Sigmoid colon (tissue), 7 donors: ENCODE results near the gene PDE1C. TPM values are rescaled to one million over a fixed set of nuclear protein-coding genes. Genes with fewer than 3 reads are reported as not detected.

ENCODE experiments used
- DNase-seq: peaks from one replicate; pipeline ENCODE4 v3.0.0-alpha.2; 2019
- H3K27ac ChIP-seq, 4 donors: fragments of 200-600 bp; sonication (generic); one replicate each; pipeline ENCODE4 v1.5.1; 2016 to 2019; ENCODE audit warnings: mild to moderate bottlenecking in 1 of 4
- H3K27me3 ChIP-seq, 3 donors: fragments of 200-600 bp; sonication (generic); one replicate each; pipeline ENCODE4 v1.5.1; 2019; ENCODE audit warnings: mild to moderate bottlenecking in 1 of 3
- H3K36me3 ChIP-seq, 4 donors: fragments of 200-600 bp; sonication (generic); one replicate each; pipeline ENCODE4 v1.5.1; 2016 to 2019
- H3K4me1 ChIP-seq, 4 donors: fragments of 200-600 bp; sonication (generic); one replicate each; pipeline ENCODE4 v1.5.1; 2017 to 2019
- H3K4me3 ChIP-seq, 4 donors: fragments of 200-600 bp; sonication (generic); one replicate each; pipeline ENCODE4 v1.5.1; 2017 to 2019; ENCODE audit warnings: mild to moderate bottlenecking in 2 of 4, moderate library complexity in 1 of 4
- H3K9me3 ChIP-seq, 4 donors: fragments of 200-600 bp in 3 of 4; sonication (generic) in 3 of 4; one replicate each; pipeline versions ENCODE4 v1.5.1 to v1.6.1; 2013 to 2019
- CTCF ChIP-seq, 4 experiments: fragments of 450-650 bp in 3 of 4; fragments of 200-600 bp in 1 of 4; IDR thresholded peaks; one replicate each; pipeline ENCODE4 v1.5.1; 2016 to 2019; ENCODE audit warnings: antibody characterized with exemption in 4 of 4, mild to moderate bottlenecking in 3 of 4, moderate library complexity in 2 of 4
- EP300 ChIP-seq, 4 donors: sonication (generic); formaldehyde crosslinking; IDR thresholded peaks; one replicate each; pipeline ENCODE4 v1.6.1; 2017; ENCODE audit warnings: antibody characterized with exemption in 4 of 4
- POLR2A ChIP-seq, 2 donors: fragments of 450-650 bp; IDR thresholded peaks; one replicate each; pipeline ENCODE4 v1.6.1; 2016; ENCODE audit warnings: antibody characterized with exemption in 2 of 2, mild to moderate bottlenecking in 2 of 2, moderate library complexity in 2 of 2
- POLR2AphosphoS5 ChIP-seq, 4 donors: sonication (generic); formaldehyde crosslinking; IDR thresholded peaks; one replicate each; pipeline ENCODE4 v1.6.1; 2017; ENCODE audit warnings: antibody characterized with exemption in 4 of 4
- whole genome bisulfite sequencing, 2 donors: extraction: QIAGEN DNeasy Blood & Tissue Kit; methylation state at CpG; one replicate each; pipeline ENCODE4 v1.1.7; 2013; 5-methylcytosine and 5-hydroxymethylcytosine counted together
- intact Hi-C: fragments of 100-400 bp; cut with DNase I; formaldehyde crosslinking; loops from one replicate; pipeline ENCODE4 v1.15.1; 2023
- polyA plus RNA-seq, 3 donors: library from polyadenylated mRNA; stranded (reverse); fragments of 200-250 nt; gene quantifications; one replicate each; pipeline ENCODE4 v1.2.3, GENCODE V29; 2013
- total RNA-seq, 4 donors: library from RNA; depleted of rRNA; stranded (reverse); fragments of >200 nt; gene quantifications; one replicate each; pipeline ENCODE4 v1.1.0, GENCODE V29; 2016
- donor health status: healthy with polysubstance abuse.
- donor health status: Bipolar disorder and iron deficiency.
- donor health status: healthy.

Gene PDE1C
- total and polyA plus RNA-seq, 7 donors: under 0.01 to 19.4 (median 5.9) TPM

GRCh38 chr7:32069116-32069650 is 1.0 kb downstream of the PDE1C start:
- Histone ChIP-seq H3K4me3 (peak overlapping the region in 2 of 4 donors; percentile 12 to 62), H3K27ac (peak overlapping the region in 2 of 4 donors; percentile 69 to 81), H3K27me3 (peaks cover 0 to 29% (median 3%) of the 10 kb centered on the region in 3 donors), H3K36me3 (no peaks in the 10 kb centered on the region), H3K4me1 (peaks cover 0 to 24% (median 18%) of the 10 kb centered on the region in 4 donors), H3K9me3 (no peaks in the 10 kb centered on the region)
- TF ChIP-seq CTCF (IDR thresholded peaks at IDR 0.05) (no peak), POLR2AphosphoS5 (IDR thresholded peaks at IDR 0.05) (no peak)
- no peak for DNase-seq
- intact Hi-C loops: loop anchor here (10.0 kb wide), 1 partner anchor 136 kb away; no protein-coding TSS in a partner anchor

GRCh38 chr7:32068411-32069101 is 1.7 kb downstream of the PDE1C start:
- peaks cover 0 to 24% (median 18%) of the 10 kb centered on the region in 4 donors for H3K4me1 ChIP-seq
- H3K4me3 ChIP-seq: peak overlapping the region in 2 of 4 donors; percentile 12 to 15
- H3K27ac ChIP-seq: peak overlapping the region in 2 of 4 donors; percentile 69 to 81
- H3K9me3 ChIP-seq: no peaks in the 10 kb centered on the region
- 67% methylated on average over 11 of the region's 11 CpGs for WGBS, 2 donors
- no peak for TF ChIP-seq EP300 (IDR thresholded peaks at IDR 0.05)
- TF ChIP-seq POLR2A (IDR thresholded peaks at IDR 0.05): no peak
- TF ChIP-seq CTCF (IDR thresholded peaks at IDR 0.05): no peak
- no peak for TF ChIP-seq POLR2AphosphoS5 (IDR thresholded peaks at IDR 0.05)
- intact Hi-C loops: loop anchor here (10.0 kb wide), 1 partner anchor 136 kb away; no protein-coding TSS in a partner anchor
- DNase-seq: no peak
- H3K27me3 ChIP-seq: peaks cover 0 to 28% (median 3%) of the 10 kb centered on the region in 3 donors
- H3K36me3 ChIP-seq: no peaks in the 10 kb centered on the region

GRCh38 chr7:32066441-32066840 is 3.8 kb downstream of the PDE1C start:
- WGBS, 2 donors: 61 to 67% methylated on average over 2 of the region's 2 CpGs
- no peak for TF ChIP-seq EP300 (IDR thresholded peaks at IDR 0.05)
- no peak for TF ChIP-seq CTCF (IDR thresholded peaks at IDR 0.05)
- TF ChIP-seq POLR2A (IDR thresholded peaks at IDR 0.05): no peak
- intact Hi-C loops: loop anchor here (10.0 kb wide), 1 partner anchor 138 kb away; no protein-coding TSS in a partner anchor

GRCh38 chr7:32063614-32064013 is 6.6 kb downstream of the PDE1C start:
- 89 to 94% methylated on average over 5 of the region's 5 CpGs for WGBS, 2 donors
- Histone ChIP-seq H3K36me3 (no peaks in the 10 kb centered on the region), H3K4me3 (no peak overlapping the region), H3K4me1 (peaks cover 0 to 22% (median 15%) of the 10 kb centered on the region in 4 donors), H3K27ac (no peak overlapping the region), H3K27me3 (no peaks in the 10 kb centered on the region), H3K9me3 (no peaks in the 10 kb centered on the region)
- TF ChIP-seq CTCF (IDR thresholded peaks at IDR 0.05) (no peak), POLR2A (IDR thresholded peaks at IDR 0.05) (no peak), EP300 (IDR thresholded peaks at IDR 0.05) (no peak), POLR2AphosphoS5 (IDR thresholded peaks at IDR 0.05) (no peak)
- intact Hi-C loops: loop anchor here (10.0 kb wide), 1 partner anchor 141 kb away; no protein-coding TSS in a partner anchor
- no peak for DNase-seq

More at GRCh38 chr7:32066441-32066840, 3.8 kb downstream of the PDE1C start:
- Histone ChIP-seq H3K9me3 (no peaks in the 10 kb centered on the region), H3K36me3 (no peaks in the 10 kb centered on the region), H3K27me3 (peaks cover 0 to 13% (median 3%) of the 10 kb centered on the region in 3 donors), H3K27ac (no peak overlapping the region), H3K4me1 (peaks cover 0 to 22% (median 15%) of the 10 kb centered on the region in 4 donors), H3K4me3 (no peak overlapping the region)
- no peak for DNase-seq
